Measurements from ENCODE around the gene NRG2.

Gene NRG2

GRCh38 chr5:140017397-140018095 lies 25.6 kb downstream of the NRG2 start:
- Histone ChIP-seq H3K9me3 (ENCODE audit: control insufficient read depth, low read length) (no peaks in the 10 kb centered on the region), H3K79me2 (peaks cover 20% of the 10 kb centered on the region), H3K4me2 (ENCODE audit: low read length) (no peak overlapping the region), H3K4me1 (peaks cover 9% of the 10 kb centered on the region), H3K4me3 (ENCODE audit: low read depth, low read length) (no peak overlapping the region), H3K36me3 (ENCODE audit: control insufficient read depth, insufficient read depth, low read length) (no peaks in the 10 kb centered on the region), H3K9ac (no peak overlapping the region), H3K27ac (no peak overlapping the region), H2AFZ (no peak overlapping the region), H3K27me3 (ENCODE audit: control insufficient read depth, insufficient read depth, low read length) (no peaks in the 10 kb centered on the region)
- TF ChIP-seq CTCF (IDR thresholded peaks at IDR 0.05), result no peak

GRCh38 chr5:140015706-140016105 lies 27.4 kb downstream of the NRG2 start:
- peaks cover 20% of the 10 kb centered on the region for H3K79me2 ChIP-seq
- H3K4me2 ChIP-seq (ENCODE audit: low read length), result no peak overlapping the region
- no peaks in the 10 kb centered on the region for H3K9me3 ChIP-seq (ENCODE audit: control insufficient read depth, low read length)
- no peak overlapping the region for H3K4me3 ChIP-seq (ENCODE audit: low read depth, low read length)
- no peaks in the 10 kb centered on the region for H3K27me3 ChIP-seq (ENCODE audit: control insufficient read depth, insufficient read depth, low read length)
- H3K9ac ChIP-seq, result no peak overlapping the region
- no peaks in the 10 kb centered on the region for H3K36me3 ChIP-seq (ENCODE audit: control insufficient read depth, insufficient read depth, low read length)
- H3K4me1 ChIP-seq, result peaks cover 9% of the 10 kb centered on the region
- H3K27ac ChIP-seq, result no peak overlapping the region
- TF ChIP-seq CTCF (IDR thresholded peaks at IDR 0.05), result no peak
- H2AFZ ChIP-seq, result no peak overlapping the region

GRCh38 chr5:140014751-140015150 lies 28.3 kb downstream of the NRG2 start:
- Histone ChIP-seq H3K9me3 (ENCODE audit: control insufficient read depth, low read length) (no peaks in the 10 kb centered on the region), H3K79me2 (peaks cover 22% of the 10 kb centered on the region), H3K27me3 (ENCODE audit: control insufficient read depth, insufficient read depth, low read length) (no peaks in the 10 kb centered on the region), H3K4me3 (ENCODE audit: low read depth, low read length) (no peak overlapping the region), H2AFZ (no peak overlapping the region), H3K9ac (no peak overlapping the region), H3K4me2 (ENCODE audit: low read length) (no peak overlapping the region), H3K4me1 (peaks cover 9% of the 10 kb centered on the region), H3K27ac (no peak overlapping the region), H3K36me3 (ENCODE audit: control insufficient read depth, insufficient read depth, low read length) (no peaks in the 10 kb centered on the region)
- no peak for TF ChIP-seq CTCF (IDR thresholded peaks at IDR 0.05)

- Histone ChIP-seq H3K27me3 (ENCODE audit: control insufficient read depth, insufficient read depth, low read length) (no peaks in the 10 kb centered on the region), H2AFZ (no peak overlapping the region), H3K27ac (no peak overlapping the region), H3K79me2 (peaks cover 27% of the 10 kb centered on the region), H3K4me2 (ENCODE audit: low read length) (no peak overlapping the region), H3K36me3 (ENCODE audit: control insufficient read depth, insufficient read depth, low read length) (no peaks in the 10 kb centered on the region), H3K9me3 (ENCODE audit: control insufficient read depth, low read length) (no peaks in the 10 kb centered on the region), H3K9ac (no peak overlapping the region), H3K4me1 (peaks cover 9% of the 10 kb centered on the region), H3K4me3 (ENCODE audit: low read depth, low read length) (no peak overlapping the region)
- TF ChIP-seq CTCF (IDR thresholded peaks at IDR 0.05), result no peak
Observed at GRCh38 chr5:140013536-140013935, 29.6 kb downstream of the NRG2 start.

GRCh38 chr5:140012443-140012842 lies 30.7 kb downstream of the NRG2 start:
- Histone ChIP-seq H3K9me3 (ENCODE audit: control insufficient read depth, low read length) (no peaks in the 10 kb centered on the region), H3K27ac (no peak overlapping the region), H3K4me1 (no peaks in the 10 kb centered on the region), H3K79me2 (peaks cover 32% of the 10 kb centered on the region), H3K4me2 (ENCODE audit: low read length) (no peak overlapping the region), H3K36me3 (ENCODE audit: control insufficient read depth, insufficient read depth, low read length) (no peaks in the 10 kb centered on the region), H3K27me3 (ENCODE audit: control insufficient read depth, insufficient read depth, low read length) (no peaks in the 10 kb centered on the region), H3K9ac (no peak overlapping the region), H2AFZ (no peak overlapping the region), H3K4me3 (ENCODE audit: low read depth, low read length) (no peak overlapping the region)
- no peak for TF ChIP-seq CTCF (IDR thresholded peaks at IDR 0.05)

Measured in parathyroid adenoma (tissue), 2 donors.